CD4-positive, alpha-beta T cell treated with Interferon alpha-2 for 1 hour (primary cell): ENCODE results near the gene BAZ2A.
"Not testable (repeated sequence)": the region's sequence is repeated elsewhere in the genome, so short reads cannot be mapped to it uniquely, and the experiment has no call there.

Experiments
- DNase-seq, 2 donors: peaks; one replicate each; pipeline ENCODE4 v3.0.0-alpha.2; 2020 to 2022

The BAZ2A gene

GRCh38 chr12:56593909-56594621 lies 36.1 kb downstream of the BAZ2A start:
- DNase-seq = peak; percentile 54 to 70

GRCh38 chr12:56591961-56592360 lies 38.2 kb downstream of the BAZ2A start:
- DNase-seq = no peak

GRCh38 chr12:56591126-56591525 lies 39.0 kb downstream of the BAZ2A start:
- no peak for DNase-seq

- DNase-seq = peak in 1 of 2 donors; percentile 31
These were observed 39.8 kb downstream of the BAZ2A start for GRCh38 chr12:56590237-56590830.

GRCh38 chr12:56589783-56590182 lies 40.3 kb downstream of the BAZ2A start:
- no peak for DNase-seq

- DNase-seq = no peak
These were observed 45.0 kb downstream of the BAZ2A start for GRCh38 chr12:56585098-56585497.

- DNase-seq = peak in 1 of 2 donors; percentile 33
These were observed 48.5 kb downstream of the BAZ2A start for GRCh38 chr12:56581418-56582145.

- no peak for DNase-seq
These were observed 51.1 kb downstream of the BAZ2A start for GRCh38 chr12:56578983-56579546.

- not testable (repeated sequence) for DNase-seq
These were observed 52.9 kb downstream of the BAZ2A start for GRCh38 chr12:56577248-56577647.

GRCh38 chr12:56574210-56574609 lies 55.9 kb downstream of the BAZ2A start:
- DNase-seq = no peak

- no peak for DNase-seq
These were observed 57.8 kb downstream of the BAZ2A start for GRCh38 chr12:56572288-56572687.

- DNase-seq = no peak
These were observed 59.0 kb downstream of the BAZ2A start for GRCh38 chr12:56571121-56571520.

GRCh38 chr12:56568146-56568545 lies 62.0 kb downstream of the BAZ2A start:
- DNase-seq = no peak

GRCh38 chr12:56565510-56566101 lies 64.5 kb downstream of the BAZ2A start:
- peak in 1 of 2 donors; percentile 19 for DNase-seq

GRCh38 chr12:56551070-56551469 lies 79.1 kb downstream of the BAZ2A start:
- DNase-seq = no peak

GRCh38 chr12:56546680-56547079 lies 83.4 kb downstream of the BAZ2A start:
- DNase-seq = no peak
